T-helper 17 cell (primary cell): Measurements from ENCODE around the gene SECTM1. TPM values are rescaled to one million over a fixed set of nuclear protein-coding genes. Genes with fewer than 3 reads are reported as not detected.
"Not testable (repeated sequence)": the region's sequence is repeated elsewhere in the genome, so short reads cannot be mapped to it uniquely, and the experiment has no call there.

ENCODE experiments used
- ATAC-seq: fragments of 150-1000 bp; cut with Tn5 transposase; 2 replicates; pipeline ENCODE4 v1.10.0; 2021; ENCODE audit warnings: mild to moderate bottlenecking, moderate library complexity
- DNase-seq, 3 donors: peaks; one replicate each; pipeline versions ENCODE4 v3.0.0 to v3.0.0-alpha.2; 2020 to 2021
- H3K9me3 ChIP-seq: one replicate; pipeline ENCODE4 v1.7.0; 2013; ENCODE audit warnings: low read length, mild to moderate bottlenecking; ENCODE audit not compliant: control insufficient read depth, poor library complexity, severe bottlenecking
- H3K27ac Mint-ChIP-seq: one replicate; pipeline ENCODE4 v1.8.0; 2022; ENCODE audit warnings: mild to moderate bottlenecking, moderate library complexity, mixed read lengths
- H3K27me3 Mint-ChIP-seq: one replicate; pipeline ENCODE4 v1.8.0; 2022; ENCODE audit warnings: mixed read lengths
- H3K36me3 Mint-ChIP-seq: one replicate; pipeline ENCODE4 v1.8.0; 2022; ENCODE audit warnings: low read depth, mixed read lengths
- H3K4me1 Mint-ChIP-seq: one replicate; pipeline ENCODE4 v1.8.0; 2022; ENCODE audit warnings: mild to moderate bottlenecking, mixed read lengths
- H3K4me3 Mint-ChIP-seq: one replicate; pipeline ENCODE4 v1.8.0; 2022; ENCODE audit warnings: mild to moderate bottlenecking, moderate library complexity, mixed read lengths
- total RNA-seq, 4 donors: library from RNA in 2 of 4; stranded (reverse) in 2 of 4; gene quantifications; one replicate each; pipeline ENCODE4 v1.2.3 and lab custom pipeline; 2022 to 2026

The SECTM1 gene
- total RNA-seq, 2 donors from 2014 or later = 4.4 to 6.0 TPM

DNA sequence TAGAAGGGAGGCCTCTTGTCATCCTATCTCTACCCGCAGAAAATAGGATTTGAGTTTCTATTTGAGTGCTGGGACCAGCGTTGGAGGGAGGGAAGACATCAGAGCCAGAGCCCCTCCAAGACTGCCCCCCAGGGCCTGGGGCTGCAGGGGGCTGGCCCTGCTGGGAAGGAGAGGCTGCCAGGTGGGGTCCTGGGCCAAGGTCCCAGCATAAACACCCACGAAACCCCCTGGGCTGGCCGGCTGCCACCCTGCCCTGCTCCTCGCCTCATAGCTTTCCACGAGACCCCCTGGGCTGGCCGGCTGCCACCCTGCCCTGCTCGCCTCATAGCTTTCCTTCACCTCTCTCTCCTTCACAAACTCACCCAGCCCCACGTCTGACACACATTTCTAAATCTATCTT lies 14.9 kb upstream of the SECTM1 start:
- H3K27me3 Mint-ChIP-seq = peaks cover 20% of the 10 kb centered on the region
- no peak for DNase-seq
- no peak overlapping the region for H3K4me3 Mint-ChIP-seq
- H3K9me3 ChIP-seq = no peaks in the 10 kb centered on the region
- H3K4me1 Mint-ChIP-seq = peaks cover 7% of the 10 kb centered on the region
- no peak for ATAC-seq
- H3K36me3 Mint-ChIP-seq = no peaks in the 10 kb centered on the region
- H3K27ac Mint-ChIP-seq = no peak overlapping the region

DNA sequence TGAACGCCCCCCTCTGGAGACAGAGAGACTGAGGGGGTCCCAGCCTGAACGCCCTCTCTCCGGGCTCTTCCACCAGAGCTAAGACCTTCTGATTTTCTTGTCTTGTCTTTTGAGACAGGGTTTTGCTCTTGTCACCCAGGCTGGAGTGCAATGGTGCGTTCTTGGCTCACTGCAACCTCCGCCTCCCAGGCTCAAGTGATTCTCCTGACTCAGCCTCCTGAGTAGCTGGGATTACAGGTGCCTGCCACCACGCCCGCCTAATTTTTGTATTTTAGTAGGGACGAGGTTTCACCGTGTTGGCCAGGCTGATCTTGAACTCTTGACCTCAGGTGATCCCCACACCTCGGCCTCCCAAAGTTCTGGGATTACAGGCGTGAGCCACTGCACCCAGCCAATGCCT lies 14.4 kb upstream of the SECTM1 start:
- H3K9me3 ChIP-seq, DNase-seq, H3K4me1 Mint-ChIP-seq, ATAC-seq, H3K36me3 Mint-ChIP-seq, H3K4me3 Mint-ChIP-seq, H3K27ac Mint-ChIP-seq: not testable (repeated sequence)
- peaks cover 20% of the 10 kb centered on the region for H3K27me3 Mint-ChIP-seq

GRCh38 chr17:82346342-82347300 lies 13.1 kb upstream of the SECTM1 start:
- Mint-ChIP-seq H3K36me3 (no peaks in the 10 kb centered on the region), H3K27me3 (peaks cover 17% of the 10 kb centered on the region), H3K27ac (no peak overlapping the region), H3K4me1 (peaks cover 3% of the 10 kb centered on the region), H3K4me3 (no peak overlapping the region)
- no peak for DNase-seq
- no peaks in the 10 kb centered on the region for H3K9me3 ChIP-seq
- no peak for ATAC-seq

DNA sequence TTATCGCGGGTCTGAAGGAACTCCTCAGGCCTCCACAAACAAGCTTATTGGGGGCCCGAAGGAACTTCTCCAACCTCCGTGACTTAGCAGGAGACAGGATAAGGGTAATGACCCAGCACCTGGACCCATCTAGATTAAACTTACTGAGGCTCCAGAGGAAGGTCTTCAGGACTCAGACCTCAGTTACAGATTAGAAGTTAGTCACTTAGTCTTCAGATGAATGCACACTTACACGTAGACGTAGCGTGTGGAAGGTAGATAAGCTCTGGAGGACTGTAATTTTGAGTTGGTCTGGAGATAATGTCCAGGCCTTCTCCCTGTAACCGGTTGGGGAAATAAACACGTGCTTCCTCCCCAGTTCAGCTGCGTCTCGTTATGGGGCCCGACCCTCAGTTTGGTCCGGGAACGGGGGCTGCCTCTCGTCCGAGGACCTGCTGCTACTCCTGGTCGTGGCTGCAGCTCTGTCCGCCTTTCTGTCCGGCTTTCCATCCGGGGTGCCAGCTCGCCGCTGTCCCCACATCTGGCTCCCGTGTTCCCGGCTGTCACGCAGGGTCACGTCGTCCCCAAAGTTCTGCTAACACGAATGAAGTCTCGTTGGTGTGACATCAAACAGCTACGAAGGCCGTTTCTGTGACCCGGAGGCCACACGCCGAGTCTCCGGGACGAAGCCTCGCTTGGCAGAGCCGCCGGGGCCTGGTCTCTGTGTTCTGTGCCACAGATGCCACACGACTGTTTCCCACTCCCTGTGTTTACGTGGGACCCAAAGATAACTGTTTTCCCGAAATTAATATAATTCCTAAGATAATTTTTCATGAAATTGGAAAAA lies 11.8 kb upstream of the SECTM1 start:
- no peaks in the 10 kb centered on the region for H3K36me3 Mint-ChIP-seq
- DNase-seq (no peak), ATAC-seq (no peak)
- H3K27ac Mint-ChIP-seq = no peak overlapping the region
- H3K4me1 Mint-ChIP-seq = peaks cover 3% of the 10 kb centered on the region
- H3K4me3 Mint-ChIP-seq = no peak overlapping the region
- H3K9me3 ChIP-seq = no peaks in the 10 kb centered on the region
- H3K27me3 Mint-ChIP-seq = peaks cover 12% of the 10 kb centered on the region

- Mint-ChIP-seq H3K36me3 (no peaks in the 10 kb centered on the region), H3K4me1 (peaks cover 3% of the 10 kb centered on the region), H3K27me3 (peaks cover 8% of the 10 kb centered on the region), H3K27ac (no peak overlapping the region), H3K4me3 (no peak overlapping the region)
- no peaks in the 10 kb centered on the region for H3K9me3 ChIP-seq
- DNase-seq (no peak), ATAC-seq (no peak)
Observed at GRCh38 chr17:82344175-82344907, 10.8 kb upstream of the SECTM1 start.

- Mint-ChIP-seq H3K4me3 (no peak overlapping the region), H3K36me3 (no peaks in the 10 kb centered on the region), H3K27me3 (peaks cover under 1% of the 10 kb centered on the region), H3K4me1 (peaks cover 8% of the 10 kb centered on the region), H3K27ac (no peak overlapping the region)
- no peak for DNase-seq
- H3K9me3 ChIP-seq = no peaks in the 10 kb centered on the region
- no peak for ATAC-seq
Observed at GRCh38 chr17:82343560-82343959, 10.0 kb upstream of the SECTM1 start.

DNA sequence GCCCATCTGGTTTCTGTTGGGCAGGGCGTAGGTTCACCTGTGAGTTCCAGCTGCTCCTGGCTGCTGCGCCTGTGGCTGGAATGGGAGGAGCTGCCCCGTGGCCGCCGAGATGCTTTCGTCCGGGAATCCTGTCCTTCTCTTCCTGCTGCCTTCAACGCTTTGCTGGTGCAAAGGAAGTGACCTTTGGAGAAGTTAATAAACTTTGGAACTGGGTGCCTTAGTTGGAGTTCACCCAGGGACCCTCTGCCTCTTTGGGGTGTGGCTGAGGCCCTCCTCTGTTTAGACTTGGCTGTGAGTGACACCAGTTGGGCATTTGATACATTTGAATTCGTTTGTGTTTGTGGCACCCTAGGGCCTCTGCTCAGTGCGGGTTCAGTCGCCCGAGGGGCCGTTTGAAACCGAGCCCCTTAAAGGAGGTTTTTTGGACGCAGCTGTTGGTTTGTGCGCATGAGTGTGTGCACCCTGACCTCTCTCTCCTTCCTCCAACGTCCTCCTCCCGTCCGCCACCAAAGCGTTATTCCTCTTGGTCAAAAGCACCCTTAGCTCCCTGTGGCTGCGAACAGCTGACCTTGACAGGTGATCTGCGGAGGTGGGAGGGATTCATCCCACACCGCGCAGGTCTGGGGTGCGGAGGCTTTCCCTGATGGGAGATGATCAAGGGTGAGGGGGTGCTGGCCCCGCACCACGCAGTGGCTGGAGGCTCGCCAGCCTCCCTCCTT lies 9.0 kb upstream of the SECTM1 start:
- no peak overlapping the region for H3K4me3 Mint-ChIP-seq
- no peaks in the 10 kb centered on the region for H3K36me3 Mint-ChIP-seq
- H3K27me3 Mint-ChIP-seq = no peaks in the 10 kb centered on the region
- H3K4me1 Mint-ChIP-seq = peaks cover 10% of the 10 kb centered on the region
- ATAC-seq (no peak), DNase-seq (no peak)
- no peak overlapping the region for H3K27ac Mint-ChIP-seq
- H3K9me3 ChIP-seq = no peaks in the 10 kb centered on the region

GRCh38 chr17:82339634-82340580 lies 6.3 kb upstream of the SECTM1 start:
- no peak overlapping the region for H3K27ac Mint-ChIP-seq
- peaks cover 1% of the 10 kb centered on the region for H3K36me3 Mint-ChIP-seq
- H3K4me1 Mint-ChIP-seq = peaks cover 13% of the 10 kb centered on the region
- no peaks in the 10 kb centered on the region for H3K9me3 ChIP-seq
- DNase-seq (no peak), ATAC-seq (no peak)
- no peak overlapping the region for H3K4me3 Mint-ChIP-seq
- no peaks in the 10 kb centered on the region for H3K27me3 Mint-ChIP-seq

- H3K27ac Mint-ChIP-seq = no peak overlapping the region
- H3K9me3 ChIP-seq = no peaks in the 10 kb centered on the region
- no peak for DNase-seq
- no peaks in the 10 kb centered on the region for H3K27me3 Mint-ChIP-seq
- H3K4me3 Mint-ChIP-seq = peak overlapping the region; percentile 28
- H3K36me3 Mint-ChIP-seq = peaks cover 2% of the 10 kb centered on the region
- H3K4me1 Mint-ChIP-seq = peaks cover 15% of the 10 kb centered on the region
- ATAC-seq = no peak
Observed at GRCh38 chr17:82338858-82339633, 5.5 kb upstream of the SECTM1 start.

GRCh38 chr17:82334622-82335394 lies 1.2 kb upstream of the SECTM1 start:
- peaks cover 22% of the 10 kb centered on the region for H3K4me1 Mint-ChIP-seq
- H3K36me3 Mint-ChIP-seq = peaks cover 2% of the 10 kb centered on the region
- peak overlapping the region; percentile 99 for H3K4me3 Mint-ChIP-seq
- ATAC-seq (peak; percentile 26), DNase-seq (no peak)
- H3K9me3 ChIP-seq = no peaks in the 10 kb centered on the region
- no peaks in the 10 kb centered on the region for H3K27me3 Mint-ChIP-seq
- H3K27ac Mint-ChIP-seq = peak overlapping the region; percentile 94

GRCh38 chr17:82334204-82334621 lies 647 bp upstream of the SECTM1 start:
- DNase-seq (no peak), ATAC-seq (no peak)
- H3K9me3 ChIP-seq = no peaks in the 10 kb centered on the region
- H3K4me1 Mint-ChIP-seq = peaks cover 21% of the 10 kb centered on the region
- H3K36me3 Mint-ChIP-seq = peaks cover 2% of the 10 kb centered on the region
- peak overlapping the region; percentile 99 for H3K4me3 Mint-ChIP-seq
- no peaks in the 10 kb centered on the region for H3K27me3 Mint-ChIP-seq
- H3K27ac Mint-ChIP-seq = peak overlapping the region; percentile 94
